Measurements from ENCODE around the gene PCDHGC3. TPM values are rescaled to one million over a fixed set of nuclear protein-coding genes. Genes with fewer than 3 reads are reported as not detected.

The PCDHGC3 gene
- polyA plus RNA-seq, 1 experiment, result 56.3 TPM

GRCh38 chr5:141519605-141520565, 44.1 kb downstream of the PCDHGC3 start:
- ChIA-PET CTCF (interaction anchor here (1.0 to 10.1 kb wide), 8 partner anchors 8 to 107 kb away, joined by 3 to 170 read pairs (median 4); partner anchors contain the start of genes PCDHGA10, PCDHGA12, PCDHGB7 and PCDHGC3), POLR2A (no interaction called here)
- no peak for DNase-seq (ENCODE audit: low read depth)
- Histone ChIP-seq H3K27me3 (ENCODE audit: control insufficient read depth, insufficient read depth, low read length) (no peaks in the 10 kb centered on the region), H3K36me3 (ENCODE audit: control insufficient read depth, insufficient read depth, low read length) (no peaks in the 10 kb centered on the region), H3K4me3 (ENCODE audit: low read depth, low read length) (no peak overlapping the region)
- TF ChIP-seq CTCF (IDR thresholded peaks at IDR 0.05; ENCODE audit: insufficient read depth, low read depth, low read length), result no peak

- CTCF ChIA-PET, result interaction anchor here (0.6 to 10.1 kb wide), 13 partner anchors 10 to 104 kb away, joined by 3 to 170 read pairs (median 4); partner anchors contain the start of genes PCDHGA12, PCDHGB7 and PCDHGC3
Measured at GRCh38 chr5:141521244-141521781, 45.5 kb downstream of the PCDHGC3 start.

GRCh38 chr5:141522301-141522700, 46.5 kb downstream of the PCDHGC3 start:
- no peak for TF ChIP-seq CTCF (IDR thresholded peaks at IDR 0.05; ENCODE audit: insufficient read depth, low read depth, low read length)

More at GRCh38 chr5:141521244-141521781, 45.5 kb downstream of the PCDHGC3 start:
- H3K27me3 ChIP-seq (ENCODE audit: control insufficient read depth, insufficient read depth, low read length), result no peaks in the 10 kb centered on the region
- no peak overlapping the region for H3K4me3 ChIP-seq (ENCODE audit: low read depth, low read length)
- no peak for TF ChIP-seq CTCF (IDR thresholded peaks at IDR 0.05; ENCODE audit: insufficient read depth, low read depth, low read length)
- peak; percentile 97 for DNase-seq (ENCODE audit: low read depth)
- POLR2A ChIA-PET, result interaction anchor here (0.6 to 1.2 kb wide), 4 partner anchors 9 to 113 kb away, joined by 4 to 8 read pairs (median 5); no protein-coding TSS in a partner anchor
- H3K36me3 ChIP-seq (ENCODE audit: control insufficient read depth, insufficient read depth, low read length), result no peaks in the 10 kb centered on the region

GRCh38 chr5:141523991-141524390, 48.2 kb downstream of the PCDHGC3 start:
- Histone ChIP-seq H3K27me3 (ENCODE audit: control insufficient read depth, insufficient read depth, low read length) (no peaks in the 10 kb centered on the region), H3K4me3 (ENCODE audit: low read depth, low read length) (no peak overlapping the region), H3K36me3 (ENCODE audit: control insufficient read depth, insufficient read depth, low read length) (no peaks in the 10 kb centered on the region)
- DNase-seq (ENCODE audit: low read depth), result no peak
- no peak for TF ChIP-seq CTCF (IDR thresholded peaks at IDR 0.05; ENCODE audit: insufficient read depth, low read depth, low read length)
- ChIA-PET CTCF (interaction anchor here (0.6 to 10.1 kb wide), 27 partner anchors 13 to 185 kb away, joined by 3 to 170 read pairs (median 6); partner anchors contain the start of genes PCDHGA10, PCDHGA11, PCDHGA12 and PCDHGA2), POLR2A (interaction anchor here (1.0 kb wide), 1 partner anchor 15 kb away, joined by 3 read pairs; no protein-coding TSS in a partner anchor)

More at GRCh38 chr5:141522301-141522700, 46.5 kb downstream of the PCDHGC3 start:
- Histone ChIP-seq H3K4me3 (ENCODE audit: low read depth, low read length) (no peak overlapping the region), H3K27me3 (ENCODE audit: control insufficient read depth, insufficient read depth, low read length) (no peaks in the 10 kb centered on the region), H3K36me3 (ENCODE audit: control insufficient read depth, insufficient read depth, low read length) (no peaks in the 10 kb centered on the region)
- ChIA-PET POLR2A (interaction anchor here (0.9 kb wide), 1 partner anchor 10 kb away, joined by 5 read pairs; no protein-coding TSS in a partner anchor), CTCF (interaction anchor here (0.5 to 10.1 kb wide), 8 partner anchors 11 to 1348 kb away, joined by 3 to 170 read pairs (median 22); partner anchors contain the start of genes PCDHGA12, PCDHGB7 and PCDHGC3)
- DNase-seq (ENCODE audit: low read depth), result no peak

Measured in BJ (cell line).